HG03558 (cell line): ENCODE measurements around the gene RIC3.

Source experiments
- ATAC-seq: cut with Tn5 transposase; IDR thresholded peaks from one replicate; pipeline ENCODE4 v1.9.1; 2021; ENCODE audit warnings: moderate number of reproducible peaks; ENCODE audit not compliant: unreplicated experiment; ENCODE audit errors: extremely low read depth

RIC3 gene

GRCh38 chr11:8070417-8071115 lies 98.3 kb downstream of the RIC3 start:
- no peak for ATAC-seq

- ATAC-seq: no peak
Observed at GRCh38 chr11:8069771-8070170, 99.1 kb downstream of the RIC3 start.

- no peak for ATAC-seq
Observed at GRCh38 chr11:8068605-8069221, 100.1 kb downstream of the RIC3 start.

GRCh38 chr11:8067929-8068575 lies 100.8 kb downstream of the RIC3 start:
- ATAC-seq: no peak

- no peak for ATAC-seq
Observed at GRCh38 chr11:8067567-8067928, 101.3 kb downstream of the RIC3 start.

- ATAC-seq: no peak
Observed at GRCh38 chr11:8066911-8067455, 101.8 kb downstream of the RIC3 start.

GRCh38 chr11:8066036-8066910 lies 102.6 kb downstream of the RIC3 start:
- no peak for ATAC-seq

- no peak for ATAC-seq
Observed at GRCh38 chr11:8065031-8065430, 103.8 kb downstream of the RIC3 start.

GRCh38 chr11:8063324-8063723 lies 105.5 kb downstream of the RIC3 start:
- no peak for ATAC-seq

- no peak for ATAC-seq
Observed at GRCh38 chr11:8062781-8063257, 106.0 kb downstream of the RIC3 start.

GRCh38 chr11:8061555-8062428 lies 107.0 kb downstream of the RIC3 start:
- ATAC-seq: no peak

- ATAC-seq: no peak
Observed at GRCh38 chr11:8060801-8061554, 107.8 kb downstream of the RIC3 start.

GRCh38 chr11:8060146-8060719 lies 108.6 kb downstream of the RIC3 start:
- ATAC-seq: no peak

GRCh38 chr11:8059571-8060011 lies 109.2 kb downstream of the RIC3 start:
- ATAC-seq: no peak

- ATAC-seq: no peak
Observed at GRCh38 chr11:8059030-8059429, 109.8 kb downstream of the RIC3 start.

GRCh38 chr11:8058216-8058615 lies 110.6 kb downstream of the RIC3 start:
- no peak for ATAC-seq

GRCh38 chr11:8056810-8057463 lies 111.9 kb downstream of the RIC3 start:
- no peak for ATAC-seq
